HEK293T (cell line): ENCODE data around the gene SNRPA.

Experiments
- CTCF ChIA-PET: fragments of 350-600 bp; formaldehyde crosslinking; extraction: SDS; loops from one replicate; lab custom pipeline; 2021; ENCODE audit warnings: antibody characterized with exemption, inconsistent platforms; lab: Yijun Ruan, JAX
- POLR2A ChIA-PET: fragments of 350-600 bp; formaldehyde crosslinking; extraction: SDS; loops from one replicate; lab custom pipeline; 2020; ENCODE audit warnings: antibody characterized with exemption, inconsistent platforms; lab: Yijun Ruan, JAX
- DNase-seq: peaks from one replicate; pipeline ENCODE4 v3.0.0; 2012; ENCODE audit warnings: mixed read lengths; ENCODE audit errors: extremely low spot score
- ARNT ChIP-seq: fragments of 450-650 bp; IDR thresholded peaks from 2 replicates; pipeline ENCODE4 v1.6.1; 2017; ENCODE audit warnings: mild to moderate bottlenecking
- BHLHE40 ChIP-seq: fragments of 450-650 bp; IDR thresholded peaks from 2 replicates; pipeline ENCODE4 v1.6.1; 2016; ENCODE audit warnings: mild to moderate bottlenecking, moderate library complexity, borderline replicate concordance
- CTBP1 ChIP-seq: fragments of 450-650 bp; IDR thresholded peaks from 2 replicates; pipeline ENCODE4 v1.6.1; 2016; ENCODE audit warnings: borderline replicate concordance
- ELF4 ChIP-seq: fragments of 450-650 bp; IDR thresholded peaks from 2 replicates; pipeline ENCODE4 v1.6.1; 2017; ENCODE audit warnings: antibody characterized with exemption
- FOXA1 ChIP-seq: fragments of 450-650 bp; IDR thresholded peaks from 2 replicates; pipeline ENCODE4 v1.6.1; 2016; ENCODE audit warnings: mild to moderate bottlenecking
- FOXK2 ChIP-seq: fragments of 450-650 bp; IDR thresholded peaks from 2 replicates; pipeline ENCODE4 v1.6.1; 2016; ENCODE audit warnings: mild to moderate bottlenecking
- FOXM1 ChIP-seq: fragments of 450-650 bp; IDR thresholded peaks from 2 replicates; pipeline ENCODE4 v1.6.1; 2017; ENCODE audit warnings: mild to moderate bottlenecking, borderline replicate concordance
- HDGF ChIP-seq: fragments of 450-650 bp; IDR thresholded peaks from 2 replicates; pipeline ENCODE4 v1.6.1; 2017; ENCODE audit warnings: antibody characterized with exemption, borderline replicate concordance
- L3MBTL2 ChIP-seq: fragments of 450-650 bp; conservative IDR thresholded peaks from 2 replicates; pipeline ENCODE4 v1.6.1; 2016; ENCODE audit warnings: mild to moderate bottlenecking
- LEF1 ChIP-seq: fragments of 450-650 bp; IDR thresholded peaks from 2 replicates; pipeline ENCODE4 v1.6.1; 2017; ENCODE audit warnings: mild to moderate bottlenecking, borderline replicate concordance
- NFRKB ChIP-seq: fragments of 450-650 bp; IDR thresholded peaks from 2 replicates; pipeline ENCODE4 v1.6.1; 2016; ENCODE audit warnings: mild to moderate bottlenecking, moderate library complexity
- SP1 ChIP-seq: fragments of 450-650 bp; IDR thresholded peaks from 2 replicates; pipeline ENCODE4 v1.6.1; 2017
- SUZ12 ChIP-seq: fragments of 450-650 bp; IDR thresholded peaks from 2 replicates; pipeline ENCODE4 v1.6.1; 2016; ENCODE audit warnings: mild to moderate bottlenecking
- TARDBP ChIP-seq: fragments of 450-650 bp; IDR thresholded peaks from 2 replicates; pipeline ENCODE4 v1.6.1; 2016
- ZNF384 ChIP-seq: fragments of 450-650 bp; IDR thresholded peaks from 2 replicates; pipeline ENCODE4 v1.6.1; 2016
- TF ChIP-seq, protein P1 (sequence below): fragments of 450-650 bp; IDR thresholded peaks from 2 replicates; pipeline ENCODE4 v1.6.1; 2016

The SNRPA gene

DNA sequence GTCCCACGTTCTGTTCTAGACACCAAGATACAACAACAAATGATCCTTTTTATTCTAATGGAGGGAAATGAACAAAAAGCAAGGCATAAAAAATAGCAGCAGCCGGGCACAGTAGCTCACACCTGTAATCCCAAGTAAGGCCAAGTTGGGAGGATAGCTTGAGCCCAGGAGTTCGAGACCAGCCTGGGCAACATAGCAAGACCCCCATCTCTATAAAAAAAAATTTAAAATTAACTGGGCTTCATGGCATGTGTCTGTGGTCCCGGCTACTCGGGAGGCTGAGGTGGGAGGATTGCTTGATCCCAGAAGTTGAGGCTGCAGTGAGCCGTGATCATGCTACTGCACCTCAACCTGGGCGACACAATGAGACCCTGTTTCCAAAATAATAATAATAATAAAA, 25.4 kb downstream of the SNRPA start:
- CTCF ChIA-PET: interaction anchor here (0.7 kb wide), 1 partner anchor 173 kb away, joined by 3 read pairs; no protein-coding TSS in a partner anchor
- POLR2A ChIA-PET: interaction anchor here (2.9 to 3.6 kb wide), 2 partner anchors 25 to 113 kb away, joined by 8 to 55 read pairs; partner anchors contain the start of genes ACTMAP and SNRPA
- TF ChIP-seq FOXA1: no peak
- no peak for TF ChIP-seq ELF4
- TF ChIP-seq FOXK2: no peak
- no peak for DNase-seq

DNA sequence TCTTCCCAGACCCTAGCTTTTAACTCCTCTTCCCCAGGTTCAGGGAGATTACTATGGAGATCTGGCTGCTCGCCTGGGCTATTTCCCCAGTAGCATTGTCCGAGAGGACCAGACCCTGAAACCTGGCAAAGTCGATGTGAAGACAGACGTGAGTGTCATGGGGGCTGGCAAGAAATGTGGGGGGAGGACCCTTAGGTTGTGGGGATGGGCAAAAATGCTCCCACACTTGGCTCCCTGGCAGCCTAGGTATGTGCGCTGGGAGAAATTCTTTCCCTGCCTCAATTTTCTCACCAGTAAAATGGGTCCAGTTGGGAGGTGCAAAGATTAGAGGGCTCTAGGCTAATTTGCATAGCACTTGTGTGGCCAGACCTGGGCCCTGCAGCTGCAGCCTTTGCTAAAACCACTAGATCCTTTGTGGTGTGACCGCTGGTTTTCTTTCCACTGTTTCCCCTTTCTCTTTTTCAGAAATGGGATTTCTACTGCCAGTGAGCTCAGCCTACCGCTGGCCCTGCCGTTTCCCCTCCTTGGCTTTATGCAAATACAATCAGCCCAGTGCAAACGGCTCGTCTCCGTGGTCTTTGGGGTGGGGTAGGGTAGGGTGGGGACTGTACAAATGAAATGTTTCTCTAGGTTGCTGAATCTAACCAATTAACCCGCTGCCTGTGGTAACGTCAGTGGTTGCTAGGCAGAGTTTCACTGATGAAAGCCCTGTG, 26.1 kb downstream of the SNRPA start:
- no peak for TF ChIP-seq BHLHE40
- no peak for TF ChIP-seq CTBP1
- no peak for TF ChIP-seq LEF1
- TF ChIP-seq HDGF: no peak
- TF ChIP-seq FOXM1: no peak
- no peak for TF ChIP-seq FOXK2
- TF ChIP-seq TARDBP: no peak
- no peak for TF ChIP-seq L3MBTL2
- TF ChIP-seq, protein P1, sequence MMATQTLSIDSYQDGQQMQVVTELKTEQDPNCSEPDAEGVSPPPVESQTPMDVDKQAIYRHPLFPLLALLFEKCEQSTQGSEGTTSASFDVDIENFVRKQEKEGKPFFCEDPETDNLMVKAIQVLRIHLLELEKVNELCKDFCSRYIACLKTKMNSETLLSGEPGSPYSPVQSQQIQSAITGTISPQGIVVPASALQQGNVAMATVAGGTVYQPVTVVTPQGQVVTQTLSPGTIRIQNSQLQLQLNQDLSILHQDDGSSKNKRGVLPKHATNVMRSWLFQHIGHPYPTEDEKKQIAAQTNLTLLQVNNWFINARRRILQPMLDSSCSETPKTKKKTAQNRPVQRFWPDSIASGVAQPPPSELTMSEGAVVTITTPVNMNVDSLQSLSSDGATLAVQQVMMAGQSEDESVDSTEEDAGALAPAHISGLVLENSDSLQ: no peak
- TF ChIP-seq ZNF384: no peak
- TF ChIP-seq SUZ12: no peak
- TF ChIP-seq NFRKB: no peak
- no peak for TF ChIP-seq SP1
- TF ChIP-seq ARNT: no peak
- ChIA-PET POLR2A (interaction anchor here (1.0 to 3.6 kb wide), 7 partner anchors 9 to 114 kb away, joined by 3 to 55 read pairs (median 8); partner anchors contain the start of genes ACTMAP, EGLN2 and SNRPA), CTCF (interaction anchor here (0.7 to 1.7 kb wide), 3 partner anchors 21 to 174 kb away, joined by 3 to 17 read pairs (median 3); partner anchors contain the start of gene EGLN2)
- DNase-seq: peak; percentile 84

DNA sequence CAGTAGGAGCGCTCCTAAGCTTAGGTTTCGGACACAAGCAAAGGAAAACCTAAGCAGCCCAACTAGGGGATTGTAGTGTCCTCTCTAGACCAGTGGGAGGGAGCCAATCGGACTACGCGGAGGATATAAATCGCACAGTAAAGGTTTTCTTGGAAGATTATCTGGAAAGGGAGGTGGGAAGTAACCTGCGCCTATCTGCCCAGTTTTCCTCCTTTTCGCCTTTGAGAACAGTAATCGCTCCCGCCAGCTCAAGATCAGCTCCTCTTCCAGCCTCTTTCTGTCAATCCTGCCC, 26.6 kb downstream of the SNRPA start:
- POLR2A ChIA-PET: interaction anchor here (1.0 to 3.6 kb wide), 7 partner anchors 9 to 114 kb away, joined by 3 to 55 read pairs (median 8); partner anchors contain the start of genes ACTMAP, EGLN2 and SNRPA
- TF ChIP-seq TARDBP (no peak), SUZ12 (no peak), ARNT (no peak), FOXK2 (no peak), LEF1 (no peak), HDGF (no peak), NFRKB (no peak), L3MBTL2 (no peak), FOXA1 (no peak), CTBP1 (no peak), ELF4 (no peak), BHLHE40 (no peak), ZNF384 (no peak), SP1 (no peak), FOXM1 (no peak)
- TF ChIP-seq, protein P1: no peak
- CTCF ChIA-PET: interaction anchor here (1.3 to 1.7 kb wide), 3 partner anchors 21 to 29 kb away, joined by 3 to 17 read pairs (median 4); partner anchors contain the start of gene EGLN2
- no peak for DNase-seq

DNA sequence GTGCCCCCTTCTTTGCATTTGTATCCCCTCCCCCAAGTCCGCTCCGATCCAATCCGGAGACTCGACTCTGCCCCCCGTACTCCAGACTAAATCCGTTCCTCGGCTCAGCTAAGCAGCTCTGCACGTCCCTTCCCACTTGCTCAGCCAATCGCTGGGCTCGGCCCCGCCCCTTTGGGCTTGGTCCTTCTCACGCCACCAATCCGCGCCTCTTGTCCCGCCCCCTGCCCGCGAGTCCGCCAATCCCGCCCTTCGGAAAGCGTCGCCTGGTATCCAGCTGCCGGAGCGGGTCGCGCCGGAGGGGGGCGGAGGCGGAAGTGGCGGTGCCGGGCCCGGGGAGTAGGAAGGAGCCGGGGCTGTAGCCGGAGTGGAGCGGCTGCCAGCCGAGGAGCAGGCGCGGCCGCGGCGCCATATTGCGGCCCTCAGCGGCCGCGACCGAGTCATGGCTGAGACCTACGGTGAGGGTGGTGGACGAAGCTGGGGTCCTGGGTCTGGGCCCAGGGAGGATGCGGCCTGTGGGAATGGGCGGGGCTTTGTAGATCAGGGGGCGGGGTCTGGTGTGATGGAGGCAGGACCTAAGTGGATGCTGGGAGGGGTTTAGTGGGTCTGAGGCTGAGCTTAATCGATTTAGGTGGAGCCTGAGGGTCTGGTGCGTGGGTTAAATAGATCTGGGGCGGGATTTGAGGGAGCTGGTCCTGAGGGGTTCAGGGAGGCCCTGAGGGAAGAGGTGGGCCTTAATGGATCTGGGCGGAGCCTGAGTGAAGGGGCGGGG, 27.1 kb downstream of the SNRPA start, which contains the start of gene RAB4B:
Gene RAB4B (plus strand): TSS at position 311 of the 769 bp plus-strand sequence. CDS start 129 bp downstream, at position 440.
- ChIA-PET CTCF (interaction anchor here (1.3 to 1.7 kb wide), 3 partner anchors 20 to 29 kb away, joined by 3 to 17 read pairs (median 4); partner anchors contain the start of gene EGLN2), POLR2A (interaction anchor here (1.0 to 3.6 kb wide), 9 partner anchors 8 to 486 kb away, joined by 3 to 55 read pairs (median 5); partner anchors contain the start of genes ACTMAP, COQ8B, EGLN2 and HNRNPUL1)
- TF ChIP-seq HDGF (0 out of 2 replicates have a peak, but pooled peaks have one; percentile 93), FOXA1 (no peak), SP1 (peak; percentile 84), ELF4 (peak; percentile 90), ZNF384 (no peak)
- TF ChIP-seq, protein P1: peak; percentile 89
- peak; percentile 95 for DNase-seq

DNA sequence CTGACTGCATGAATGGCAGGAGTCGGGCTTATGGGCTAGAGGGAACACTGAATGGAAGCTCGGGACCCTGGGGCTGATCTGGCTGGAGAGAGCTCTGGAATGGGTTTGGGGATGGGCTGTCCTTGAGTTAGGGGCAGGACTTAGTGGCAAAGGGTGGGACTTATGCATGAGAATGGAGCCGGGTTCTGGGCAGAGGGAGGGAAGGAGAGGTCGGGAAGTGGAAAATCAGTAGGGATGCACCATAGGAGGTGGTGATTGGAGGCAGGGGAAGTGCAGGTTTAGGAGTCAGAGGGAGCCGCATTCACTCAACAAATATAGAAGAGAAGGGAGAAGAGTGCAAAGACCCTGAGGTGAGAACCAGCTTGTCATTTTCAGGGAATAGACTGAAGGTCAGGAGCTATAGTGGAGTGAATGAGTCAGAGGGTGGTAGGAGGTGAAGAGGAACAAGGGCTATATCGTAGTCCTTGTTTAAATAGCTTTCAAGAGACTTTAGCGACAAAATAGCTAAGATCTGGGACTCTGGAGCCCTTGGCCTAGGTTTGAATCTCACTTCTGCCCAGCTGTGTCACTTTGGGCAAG, 27.8 kb downstream of the SNRPA start:
- ChIA-PET CTCF (interaction anchor here (1.3 to 1.7 kb wide), 2 partner anchors 19 to 28 kb away, joined by 4 to 17 read pairs; partner anchors contain the start of gene EGLN2), POLR2A (interaction anchor here (1.0 to 3.6 kb wide), 8 partner anchors 8 to 485 kb away, joined by 3 to 55 read pairs (median 5); partner anchors contain the start of genes ACTMAP, COQ8B, EGLN2 and HNRNPUL1)
- no peak for DNase-seq
- TF ChIP-seq HDGF: no peak
- TF ChIP-seq L3MBTL2: no peak
- TF ChIP-seq ELF4: no peak
- TF ChIP-seq ZNF384: no peak
- TF ChIP-seq, protein P1: peak; percentile 95
